OCI-M1 (cell line): ENCODE data around the gene PCSK4.
"Not testable (repeated sequence)": the region's sequence is repeated elsewhere in the genome, so short reads cannot be mapped to it uniquely, and the experiment has no call there.

Experiments used
- DNase-seq: peaks from one replicate; lab custom pipeline; 2025; lab: John Stamatoyannopoulos, UW

Gene PCSK4

GRCh38 chr19:1490311-1491113, at the start of gene PCSK4:
TSS of gene PCSK4 (minus strand) at chr19:1490350. CDS start at chr19:1490346, 4 bp downstream.
- peak; percentile 97 for DNase-seq

DNA sequence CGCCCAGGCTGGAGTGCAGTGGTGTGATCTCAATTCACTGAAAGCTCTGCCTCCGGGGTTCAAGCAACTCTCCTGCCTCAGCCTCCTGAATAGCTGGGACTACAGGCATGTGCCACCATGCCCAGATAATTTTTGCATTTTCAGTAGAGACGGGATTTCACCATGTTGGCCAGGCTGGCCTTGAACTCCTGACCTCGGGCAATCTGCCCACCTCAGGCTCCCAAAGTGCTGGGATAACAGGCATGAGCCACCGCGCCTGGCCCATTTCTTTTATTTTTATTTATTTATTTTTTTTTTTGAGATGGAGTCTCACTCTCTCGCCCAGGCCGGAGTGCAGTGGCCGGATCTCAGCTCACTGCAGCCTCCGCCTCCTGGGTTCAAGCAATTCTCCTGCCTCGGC, 49.6 kb upstream of the PCSK4 start:
- DNase-seq: not testable (repeated sequence)

- DNase-seq: no peak
Observed at GRCh38 chr19:1538978-1539377, 48.8 kb upstream of the PCSK4 start.

GRCh38 chr19:1535699-1536098, 45.5 kb upstream of the PCSK4 start:
- DNase-seq: not testable (repeated sequence)

GRCh38 chr19:1534972-1535371, 44.8 kb upstream of the PCSK4 start:
- no peak for DNase-seq

- no peak for DNase-seq
Observed at GRCh38 chr19:1533510-1534150, 43.5 kb upstream of the PCSK4 start.

GRCh38 chr19:1532003-1532402, 41.9 kb upstream of the PCSK4 start:
- no peak for DNase-seq

DNA sequence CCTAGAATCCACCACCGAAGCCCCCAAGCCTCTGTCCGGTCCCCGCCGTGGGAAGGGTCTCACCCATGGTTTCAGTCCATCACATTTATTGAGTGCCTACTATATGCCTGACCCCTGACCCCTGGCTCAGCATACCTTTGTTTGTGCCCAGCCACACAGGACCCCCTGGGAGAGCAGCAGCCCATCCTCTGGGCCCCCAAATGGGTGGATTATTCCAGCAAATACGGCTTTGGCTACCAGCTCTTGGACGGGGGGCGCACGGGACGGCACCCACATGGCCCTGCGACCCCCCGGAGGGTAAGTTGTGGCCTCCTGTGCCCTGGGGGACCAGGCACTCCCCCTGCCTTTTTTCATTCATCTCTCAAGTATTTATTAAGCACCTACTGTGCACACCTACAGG, 41.4 kb upstream of the PCSK4 start:
- DNase-seq: no peak

DNA sequence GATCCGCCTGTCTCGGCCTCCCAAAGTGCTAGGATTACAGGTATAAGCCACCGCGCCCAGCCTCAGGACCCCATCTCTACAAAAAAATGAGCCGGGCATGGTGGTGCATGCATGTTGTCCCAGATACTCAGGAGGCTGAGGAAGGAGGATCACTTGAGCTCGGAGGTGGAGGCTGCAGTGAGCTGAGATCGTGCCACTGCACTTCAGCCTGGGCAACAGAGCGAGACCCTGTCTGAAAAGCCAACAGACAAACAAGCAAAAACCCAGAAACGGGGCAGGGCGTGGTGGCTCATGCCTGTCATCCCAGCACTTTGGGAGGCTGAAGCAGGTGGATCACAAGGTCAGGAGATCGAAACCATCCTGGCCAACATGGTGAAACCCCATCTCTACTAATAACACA, 40.7 kb upstream of the PCSK4 start:
- not testable (repeated sequence) for DNase-seq

DNA sequence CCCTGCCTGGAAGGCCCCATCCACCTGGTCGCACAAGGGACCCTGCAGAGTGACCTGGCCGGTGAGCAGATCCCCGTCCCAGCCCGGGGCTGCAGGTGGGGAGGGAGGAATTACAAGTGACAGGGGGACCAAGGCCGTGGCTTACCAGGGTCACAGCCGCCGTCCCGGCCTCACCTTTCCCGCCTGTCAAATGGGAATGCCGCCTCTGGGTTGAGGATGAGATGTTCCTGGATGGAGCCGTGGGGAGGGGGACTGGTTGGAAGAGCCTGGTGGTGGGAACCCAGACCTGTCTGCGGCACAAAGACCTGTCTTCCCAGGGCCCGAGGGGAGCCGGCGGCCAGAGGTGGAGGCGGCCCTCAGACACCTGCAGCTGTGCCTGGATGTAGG, 39.3 kb upstream of the PCSK4 start:
- no peak for DNase-seq

- DNase-seq: no peak
Observed at GRCh38 chr19:1528596-1529429, 38.7 kb upstream of the PCSK4 start.

GRCh38 chr19:1527650-1528309, 37.6 kb upstream of the PCSK4 start:
- no peak for DNase-seq

- DNase-seq: no peak
Observed at GRCh38 chr19:1526979-1527649, 37.0 kb upstream of the PCSK4 start.

GRCh38 chr19:1526066-1526778, 36.1 kb upstream of the PCSK4 start:
- DNase-seq: no peak

- no peak for DNase-seq
Observed at GRCh38 chr19:1525343-1525742, 35.2 kb upstream of the PCSK4 start.

GRCh38 chr19:1524972-1525325, 34.8 kb upstream of the PCSK4 start:
- DNase-seq: no peak

DNA sequence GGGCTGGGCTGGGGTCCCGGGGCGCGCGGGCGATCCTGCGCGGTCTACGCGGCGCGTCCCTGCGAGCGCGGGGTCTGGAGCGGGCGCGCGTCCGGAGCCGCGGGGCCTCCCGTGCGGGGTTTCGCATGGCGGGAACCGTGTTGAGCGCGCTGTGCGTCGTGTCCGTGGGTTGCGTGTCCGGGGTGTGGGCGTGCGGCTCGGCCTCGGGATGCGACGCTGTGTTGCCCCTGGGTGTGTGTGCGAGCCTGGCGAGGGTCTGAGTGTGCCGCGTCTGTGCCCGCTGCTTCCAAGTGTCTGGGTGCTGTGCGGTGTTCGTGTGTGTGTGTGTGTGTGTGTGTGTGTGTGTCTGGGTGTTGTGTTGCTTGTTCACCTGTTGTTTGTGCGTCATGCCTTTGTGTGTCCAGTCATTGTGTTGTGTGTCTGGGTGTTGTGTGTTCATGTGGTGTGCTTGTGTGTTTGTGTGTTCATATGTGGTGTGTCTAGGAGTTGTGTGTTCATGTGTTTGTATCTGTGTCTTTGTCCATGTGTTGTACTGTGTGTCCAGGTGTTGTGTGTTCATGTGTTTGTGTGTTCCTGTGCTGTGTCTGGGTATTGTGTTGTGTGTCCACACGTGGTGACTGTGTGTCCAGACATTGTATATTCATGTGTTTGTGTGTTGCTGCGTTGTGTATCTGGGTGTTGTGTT, 34.3 kb upstream of the PCSK4 start:
- no peak for DNase-seq

DNA sequence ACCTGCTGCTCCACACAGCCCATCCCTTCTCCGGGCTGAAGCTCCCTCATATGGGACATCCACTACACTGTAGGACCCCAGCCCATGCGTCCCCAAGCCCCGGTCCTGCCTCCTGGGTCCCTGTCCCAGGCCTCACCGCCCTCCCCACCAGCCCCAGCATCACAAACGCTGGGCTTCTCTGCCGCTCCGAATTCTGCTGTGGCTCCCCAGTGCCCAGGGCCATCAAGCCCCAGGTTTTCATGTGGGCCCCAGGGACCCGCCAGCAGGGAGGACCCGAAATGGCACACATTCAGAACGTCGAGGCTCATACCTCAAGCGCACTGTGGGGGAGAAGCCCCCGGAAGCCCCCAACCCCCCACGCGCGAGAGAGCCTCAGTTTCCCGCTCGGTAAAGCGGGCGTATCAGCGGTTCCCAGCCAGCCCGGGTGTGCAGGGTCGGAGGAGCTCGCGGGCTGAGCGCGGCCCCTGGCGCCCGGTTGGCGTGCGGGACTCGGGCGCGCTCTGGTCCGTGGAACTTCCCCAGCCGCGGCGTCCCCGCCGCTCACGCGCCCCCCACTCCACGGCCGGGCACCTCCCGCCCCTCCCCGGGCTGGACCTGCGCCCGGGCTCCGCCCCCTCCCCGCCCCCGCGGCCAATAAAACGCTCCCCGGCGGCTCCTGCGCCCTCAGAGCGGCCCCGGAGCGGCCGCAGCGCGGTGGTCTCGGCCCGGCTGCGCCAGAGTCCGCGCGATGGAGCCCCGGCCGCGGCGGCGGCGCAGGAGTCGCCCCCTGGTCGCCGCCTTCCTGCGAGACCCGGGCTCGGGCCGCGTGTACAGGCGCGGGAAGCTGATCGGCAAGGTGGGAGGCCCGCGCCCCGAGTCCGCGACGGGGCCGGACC, 33.5 kb upstream of the PCSK4 start, which contains the start of gene PLK5:
TSS of gene PLK5 (plus strand) at position 666 of the 875 bp plus-strand sequence. CDS start 2,920 bp downstream, outside the sequence.
- no peak for DNase-seq

- no peak for DNase-seq
Observed at GRCh38 chr19:1522838-1523237, 32.7 kb upstream of the PCSK4 start.
